Transverse colon (tissue), 4 donors: ENCODE measurements around the gene ACAP3. TPM values are rescaled to one million over a fixed set of nuclear protein-coding genes. Genes with fewer than 3 reads are reported as not detected.

Source experiments
- DNase-seq: peaks from one replicate; pipeline ENCODE4 v3.0.0-alpha.2; 2019
- H3K27ac ChIP-seq, 4 donors: fragments of 200-600 bp; sonication (generic); 2 replicates each; pipeline ENCODE4 v1.5.1; 2016 to 2018; ENCODE audit warnings: inconsistent platforms in 4 of 4
- H3K27me3 ChIP-seq: fragments of 200-600 bp; sonication (generic); 2 replicates; pipeline ENCODE4 v1.5.1; 2017; ENCODE audit warnings: inconsistent platforms
- H3K36me3 ChIP-seq, 4 donors: fragments of 200-600 bp; sonication (generic); 2 replicates each; pipeline ENCODE4 v1.5.1; 2017 to 2019; ENCODE audit warnings: inconsistent platforms in 4 of 4
- H3K4me1 ChIP-seq, 4 donors: fragments of 200-600 bp; sonication (generic); 2 replicates each; pipeline ENCODE4 v1.5.1; 2017 to 2020; ENCODE audit warnings: inconsistent platforms in 4 of 4
- H3K4me3 ChIP-seq, 4 donors: fragments of 200-600 bp; sonication (generic); 1 replicate in 1 of 4; 2 replicates in 3 of 4; pipeline versions ENCODE4 v1.5.1 to v1.6.1; 2017 to 2019; ENCODE audit warnings: inconsistent platforms in 4 of 4
- H3K9me3 ChIP-seq, 2 donors: fragments of 200-600 bp; sonication (generic); 2 replicates each; pipeline ENCODE4 v1.5.1; 2017 to 2019; ENCODE audit warnings: inconsistent platforms in 2 of 2
- CTCF ChIP-seq, 5 experiments: fragments of 200-600 bp in 3 of 5; fragments of 450-650 bp in 2 of 5; sonication (generic) in 3 of 5; IDR thresholded peaks; 1 replicate in 2 of 5; 2 replicates in 3 of 5; pipeline ENCODE4 v1.5.1; 2016 to 2017; ENCODE audit warnings: antibody characterized with exemption in 5 of 5, inconsistent platforms in 3 of 5, mild to moderate bottlenecking in 2 of 5, moderate library complexity in 1 of 5
- EP300 ChIP-seq: sonication (generic); formaldehyde crosslinking; IDR thresholded peaks from one replicate; pipeline ENCODE4 v1.6.1; 2017; ENCODE audit warnings: antibody characterized with exemption, low read depth
- POLR2A ChIP-seq: fragments of 450-650 bp; IDR thresholded peaks from one replicate; pipeline ENCODE4 v1.6.1; 2016; ENCODE audit warnings: antibody characterized with exemption, mild to moderate bottlenecking, moderate library complexity
- POLR2AphosphoS5 ChIP-seq, 3 donors: sonication (generic); formaldehyde crosslinking; IDR thresholded peaks; one replicate each; pipeline ENCODE4 v1.6.1; 2016; ENCODE audit warnings: antibody characterized with exemption in 3 of 3
- WGBS, 2 donors: methylation state at CpG; one replicate each; pipeline ENCODE4 v1.1.5; 2018; ENCODE audit warnings: low coverage in 1 of 2; 5-methylcytosine and 5-hydroxymethylcytosine counted together
- in situ Hi-C, 4 donors: fragments of 200-750 bp; cut with MboI; loops; one replicate each; pipeline versions ENCODE4 v1.15.0 to v1.15.1; 2017; ENCODE audit warnings: low sequenced_read_pairs in 3 of 4, low pct_ligation_motif_present in 1 of 4, low pct_unique_long_range_greater_than_20kb in 1 of 4
- intact Hi-C: fragments of 100-400 bp; cut with DNase I; formaldehyde crosslinking; loops from one replicate; pipeline ENCODE4 v1.15.1; 2023; ENCODE audit warnings: low total_unique reads
- total RNA-seq, 4 donors: library from RNA; depleted of rRNA; stranded (reverse); fragments of >200 nt; gene quantifications; one replicate each; pipeline ENCODE4 v1.1.0, GENCODE V29; 2016

The ACAP3 gene
- total RNA-seq, 4 donors from 2014 or later = 52.4 to 190 (median 99.5) TPM

GRCh38 chr1:1343811-1344421 is 36.2 kb upstream of the ACAP3 start:
- no peak for TF ChIP-seq EP300
- no peak for TF ChIP-seq POLR2A
- TF ChIP-seq CTCF (IDR thresholded peaks at IDR 0.05) = no peak
- no peak for TF ChIP-seq POLR2AphosphoS5 (IDR thresholded peaks at IDR 0.05)
- Histone ChIP-seq H3K36me3 (peaks cover 0 to 3% (median 0%) of the 10 kb centered on the region in 4 donors), H3K4me3 (no peak overlapping the region), H3K4me1 (peaks cover 34 to 42% (median 37%) of the 10 kb centered on the region in 4 donors), H3K27ac (peak overlapping the region in 3 of 4 donors; percentile 17 to 28 (median 20)), H3K27me3 (no peaks in the 10 kb centered on the region), H3K9me3 (no peaks in the 10 kb centered on the region)
- intact Hi-C loops (no loop called here), in situ Hi-C loops (no loop called here)
- DNase-seq = no peak
- WGBS, 2 donors = 91% methylated on average over 24 of the region's 24 CpGs; no CpG with 5 or more reads in 1 of the 2 donors

GRCh38 chr1:1342584-1343115 is 34.9 kb upstream of the ACAP3 start:
- 86% methylated on average over 16 of the region's 18 CpGs; no CpG with 5 or more reads in 1 of the 2 donors for WGBS, 2 donors
- Histone ChIP-seq H3K27me3 (no peaks in the 10 kb centered on the region), H3K4me3 (no peak overlapping the region), H3K36me3 (peaks cover 0 to 3% (median 0%) of the 10 kb centered on the region in 4 donors), H3K27ac (no peak overlapping the region), H3K9me3 (no peaks in the 10 kb centered on the region), H3K4me1 (peaks cover 28 to 34% (median 30%) of the 10 kb centered on the region in 4 donors)
- no peak for TF ChIP-seq POLR2AphosphoS5 (IDR thresholded peaks at IDR 0.05)
- TF ChIP-seq CTCF (IDR thresholded peaks at IDR 0.05) = no peak
- TF ChIP-seq POLR2A = no peak
- no peak for TF ChIP-seq EP300
- no peak for DNase-seq
- intact Hi-C loops = no loop called here
- in situ Hi-C loops = no loop called here

GRCh38 chr1:1342061-1342562 is 34.4 kb upstream of the ACAP3 start:
- in situ Hi-C loops = no loop called here
- no peak for TF ChIP-seq EP300
- no peak for TF ChIP-seq POLR2A
- TF ChIP-seq CTCF (IDR thresholded peaks at IDR 0.05) = no peak
- TF ChIP-seq POLR2AphosphoS5 (IDR thresholded peaks at IDR 0.05) = no peak

GRCh38 chr1:1341549-1342021 is 33.9 kb upstream of the ACAP3 start:
- H3K4me1 ChIP-seq = peaks cover 18 to 23% (median 19%) of the 10 kb centered on the region in 4 donors
- in situ Hi-C loops (no loop called here), intact Hi-C loops (no loop called here)
- H3K4me3 ChIP-seq = no peak overlapping the region
- no peaks in the 10 kb centered on the region for H3K27me3 ChIP-seq
- peaks cover 0 to 3% (median 0%) of the 10 kb centered on the region in 4 donors for H3K36me3 ChIP-seq
- WGBS, 2 donors = 93% methylated on average over 17 of the region's 17 CpGs; no CpG with 5 or more reads in 1 of the 2 donors
- no peaks in the 10 kb centered on the region for H3K9me3 ChIP-seq
- H3K27ac ChIP-seq = no peak overlapping the region
- no peak for DNase-seq
- no peak for TF ChIP-seq POLR2AphosphoS5 (IDR thresholded peaks at IDR 0.05)
- no peak for TF ChIP-seq EP300
- no peak for TF ChIP-seq POLR2A
- TF ChIP-seq CTCF (IDR thresholded peaks at IDR 0.05) = no peak

More at GRCh38 chr1:1342061-1342562, 34.4 kb upstream of the ACAP3 start:
- WGBS, 2 donors = 94% methylated on average over 23 of the region's 28 CpGs; no CpG with 5 or more reads in 1 of the 2 donors
- no peaks in the 10 kb centered on the region for H3K27me3 ChIP-seq
- intact Hi-C loops = no loop called here
- no peaks in the 10 kb centered on the region for H3K9me3 ChIP-seq
- no peak overlapping the region for H3K27ac ChIP-seq
- DNase-seq = no peak
- H3K4me3 ChIP-seq = no peak overlapping the region
- H3K36me3 ChIP-seq = peaks cover 0 to 3% (median 0%) of the 10 kb centered on the region in 4 donors
- H3K4me1 ChIP-seq = peaks cover 23 to 28% (median 24%) of the 10 kb centered on the region in 4 donors
